T-helper 1 cell (primary cell): ENCODE data around the gene BCR.
"Not testable (repeated sequence)": the region's sequence is repeated elsewhere in the genome, so short reads cannot be mapped to it uniquely, and the experiment has no call there.

Experiments used
- DNase-seq, 5 donors: peaks; one replicate each; pipeline ENCODE4 v3.0.0-alpha.2; 2012 to 2020

Gene BCR

DNA sequence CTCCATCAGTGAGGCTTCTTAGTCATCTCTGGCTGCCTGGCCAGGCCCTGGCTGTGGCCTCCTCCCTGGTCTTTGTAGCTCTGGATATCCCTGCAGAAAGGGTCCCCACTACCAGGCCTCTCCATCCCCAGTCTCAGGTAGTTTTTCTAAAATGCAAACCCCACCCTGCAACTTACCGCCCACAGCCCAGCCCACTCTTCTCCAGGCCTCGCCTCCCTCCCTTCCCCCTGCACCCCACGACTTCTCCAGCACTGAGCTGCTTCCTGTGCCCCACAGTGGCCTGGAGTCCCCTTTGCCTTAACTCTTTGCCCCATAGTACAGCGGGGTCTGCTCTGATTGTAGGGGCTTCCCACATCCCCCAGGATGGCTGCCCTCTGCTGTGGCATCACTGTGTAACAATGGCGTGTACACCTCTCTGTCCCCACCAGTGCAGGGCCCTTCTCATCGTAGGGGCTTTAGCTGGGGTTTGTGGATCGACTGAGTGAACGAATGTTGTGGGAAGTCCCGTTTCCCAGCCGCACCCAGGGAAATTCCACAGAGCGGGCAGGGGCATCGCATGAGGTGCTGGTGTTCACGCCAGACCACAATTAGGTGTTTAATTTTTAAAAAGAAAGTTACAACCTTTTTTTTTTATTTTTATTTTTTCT is 111.6 kb downstream of the BCR start:
- DNase-seq = no peak

DNA sequence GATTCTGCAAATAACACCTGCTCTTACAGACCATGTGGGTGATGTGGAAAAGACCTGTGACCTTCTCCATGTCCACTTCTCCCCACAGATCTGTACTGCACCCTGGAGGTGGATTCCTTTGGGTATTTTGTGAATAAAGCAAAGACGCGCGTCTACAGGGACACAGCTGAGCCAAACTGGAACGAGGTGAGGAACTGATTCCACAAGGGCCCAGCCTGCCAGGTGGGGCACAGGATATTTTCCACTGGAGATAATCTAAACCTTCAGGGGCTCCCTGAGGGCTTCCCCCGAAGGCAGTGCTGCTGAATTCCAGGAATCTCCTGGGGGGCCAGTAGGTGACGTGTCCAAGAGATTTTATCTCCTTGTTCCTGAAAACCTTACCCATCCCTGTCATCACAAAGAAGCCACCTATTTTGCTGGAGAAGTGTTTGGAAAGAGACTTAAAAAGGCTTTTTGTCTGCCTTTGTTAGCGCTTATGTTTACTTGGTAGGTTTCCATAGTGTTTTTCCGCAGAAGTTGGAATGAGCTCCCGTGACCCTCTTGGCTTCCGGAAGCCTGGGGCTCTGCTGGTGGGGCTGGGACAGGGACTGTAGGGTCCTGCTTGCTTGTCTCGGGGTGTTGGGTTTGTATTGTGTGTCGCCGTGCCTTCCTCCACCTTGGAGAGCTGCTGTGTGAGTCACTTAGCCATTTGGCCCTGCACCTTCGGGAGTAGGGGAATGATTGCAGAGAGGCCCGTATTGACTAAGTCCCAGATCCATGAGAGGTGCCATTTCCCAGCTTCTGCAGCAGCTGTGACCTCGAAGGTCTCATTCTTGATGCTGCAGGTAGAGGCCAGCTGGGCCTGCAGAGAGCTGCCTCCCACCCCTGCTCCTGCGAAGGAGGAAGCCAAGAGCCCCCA is 112.4 kb downstream of the BCR start:
- DNase-seq = no peak

DNA sequence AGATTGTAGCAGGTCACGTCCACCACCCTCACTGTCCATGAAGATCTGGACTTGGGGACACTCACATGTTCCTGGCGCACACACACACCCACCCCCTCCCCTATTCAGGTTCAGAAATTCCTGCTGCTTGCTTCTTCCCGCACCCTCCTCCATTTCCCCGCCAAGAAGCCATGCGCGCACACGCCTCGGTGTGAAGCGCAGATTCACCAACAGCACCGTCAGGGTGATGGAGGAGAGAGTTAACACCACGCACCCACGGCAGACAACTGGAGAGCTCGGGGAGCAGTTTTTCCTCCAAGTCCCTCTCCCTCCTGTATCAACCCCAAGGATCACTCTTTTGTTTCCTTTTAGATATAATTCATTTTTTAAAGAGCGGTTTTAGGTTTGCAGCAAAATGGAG is 113.4 kb downstream of the BCR start:
- DNase-seq = no peak

DNA sequence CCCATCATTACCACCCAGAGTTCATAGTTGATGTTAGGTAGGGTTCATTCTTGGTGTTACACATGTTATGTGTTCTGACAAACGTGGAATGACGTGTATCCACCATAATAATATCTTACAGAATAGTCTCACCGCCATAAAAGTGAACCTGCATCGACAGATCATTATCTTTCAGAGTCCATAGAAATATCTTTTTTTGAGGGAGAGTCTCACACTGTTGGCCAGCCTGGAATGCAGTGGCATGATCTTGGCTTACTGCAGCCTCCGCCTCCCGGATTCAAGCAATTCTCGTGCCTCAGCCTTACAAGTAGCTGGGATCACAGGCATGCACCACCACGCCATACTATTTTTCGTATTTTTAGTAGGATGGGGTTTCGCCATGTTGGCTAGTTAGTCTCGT is 113.9 kb downstream of the BCR start:
- DNase-seq = no peak

DNA sequence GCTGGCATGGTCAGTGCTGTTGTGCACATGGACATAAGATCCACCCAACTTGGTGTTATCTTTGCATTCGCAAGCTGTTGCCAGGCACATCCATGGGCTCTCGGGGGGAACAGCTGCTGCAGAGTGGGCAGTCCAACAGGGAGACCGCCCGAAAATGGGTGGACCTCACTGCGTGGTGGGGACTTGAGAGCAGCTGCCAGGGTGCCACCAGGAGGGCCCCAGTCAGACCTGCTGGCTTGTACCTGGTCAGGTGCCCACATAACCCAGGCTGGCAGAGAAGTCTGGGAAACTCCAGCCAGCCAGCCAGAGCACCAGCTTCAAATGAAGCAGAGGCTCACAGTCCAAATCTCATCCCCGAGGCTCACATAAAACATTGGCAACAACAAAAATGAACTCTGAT is 120.2 kb downstream of the BCR start:
- DNase-seq = no peak

DNA sequence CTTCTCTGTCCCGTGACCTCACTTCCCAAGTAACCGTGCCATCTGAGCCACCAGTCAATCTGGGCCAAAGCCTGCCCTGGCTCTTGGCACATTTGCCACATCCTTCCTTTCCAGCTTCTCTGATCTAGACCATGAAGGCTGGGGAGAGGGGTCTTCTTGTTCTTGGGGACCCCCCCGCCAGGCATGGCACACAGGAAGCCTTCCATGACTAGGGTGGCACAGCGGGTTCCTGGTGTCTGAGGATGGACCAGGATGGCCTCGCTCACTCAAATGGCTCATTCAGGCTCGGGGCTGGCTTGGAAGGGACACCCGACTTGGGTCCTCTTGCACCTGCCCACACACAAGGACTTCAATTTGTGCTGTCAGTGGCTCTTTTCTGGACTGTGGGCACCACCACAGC is 121.3 kb downstream of the BCR start:
- no peak for DNase-seq

DNA sequence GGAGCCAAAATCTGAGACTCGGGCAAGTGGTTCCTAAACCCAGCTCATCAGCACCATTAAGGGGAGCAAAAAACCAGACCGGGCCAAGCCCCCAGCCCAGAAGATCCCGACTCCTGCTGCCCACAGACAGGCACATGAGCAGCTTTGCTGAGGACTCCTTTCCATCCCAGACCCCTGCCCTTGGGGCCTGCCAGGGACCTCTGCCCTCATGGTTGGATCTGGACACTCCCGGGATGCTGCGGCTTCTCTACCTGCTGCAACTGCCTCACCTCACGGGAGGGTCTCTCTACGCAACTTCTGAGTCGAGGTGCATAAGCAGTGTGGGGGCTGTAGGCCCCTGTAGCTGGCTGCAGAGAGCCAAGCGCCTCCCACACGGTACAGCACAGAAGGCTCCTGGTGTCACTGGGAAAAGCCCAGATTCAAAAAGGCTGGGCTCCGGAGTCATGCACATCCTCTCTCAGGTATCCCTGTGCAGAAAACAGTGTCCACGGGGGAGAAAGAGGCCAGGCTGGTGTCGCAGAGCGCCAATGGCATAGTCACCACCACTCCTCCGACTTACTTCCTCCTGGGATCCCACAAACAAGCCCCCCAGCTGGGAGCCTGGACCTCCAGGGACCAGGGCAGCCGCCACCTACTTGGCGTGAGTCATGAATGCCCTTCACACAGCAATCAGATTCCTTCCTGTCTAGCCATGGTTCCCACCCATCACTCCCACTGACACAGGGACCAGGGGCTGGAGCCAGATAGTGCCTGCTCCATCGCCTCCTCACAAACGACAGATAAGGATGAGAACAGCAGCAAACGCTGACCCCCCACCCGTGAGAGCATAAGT is 122.1 kb downstream of the BCR start:
- no peak for DNase-seq

DNA sequence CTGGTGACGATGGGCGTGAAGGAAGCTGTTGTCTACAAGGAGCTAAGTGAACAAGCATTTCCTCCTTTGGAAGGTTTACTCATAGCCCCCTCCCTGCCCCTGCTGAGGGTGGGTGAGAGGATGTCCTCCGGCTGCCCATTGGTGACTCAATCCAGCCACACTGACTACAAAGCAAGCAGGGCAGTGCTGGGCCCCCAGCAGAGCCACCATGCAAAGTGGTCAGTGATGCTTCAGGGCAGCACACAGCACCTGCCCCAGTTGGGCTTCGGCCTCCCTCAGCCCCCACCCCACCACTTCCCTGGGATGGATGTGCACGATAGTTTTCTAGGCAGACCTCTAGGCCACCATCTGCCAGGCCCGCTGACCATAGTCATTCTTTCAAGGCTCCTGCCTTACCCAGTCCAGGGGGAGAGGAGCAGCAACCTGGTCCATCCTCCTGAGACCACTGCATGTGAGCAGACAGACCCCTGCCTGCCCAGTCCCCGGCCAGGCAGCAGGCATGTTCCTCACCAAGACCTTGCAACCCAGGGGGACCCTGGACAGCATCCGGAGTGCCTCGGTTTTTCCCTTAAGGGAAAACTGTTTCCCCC is 125.1 kb downstream of the BCR start:
- no peak for DNase-seq

DNA sequence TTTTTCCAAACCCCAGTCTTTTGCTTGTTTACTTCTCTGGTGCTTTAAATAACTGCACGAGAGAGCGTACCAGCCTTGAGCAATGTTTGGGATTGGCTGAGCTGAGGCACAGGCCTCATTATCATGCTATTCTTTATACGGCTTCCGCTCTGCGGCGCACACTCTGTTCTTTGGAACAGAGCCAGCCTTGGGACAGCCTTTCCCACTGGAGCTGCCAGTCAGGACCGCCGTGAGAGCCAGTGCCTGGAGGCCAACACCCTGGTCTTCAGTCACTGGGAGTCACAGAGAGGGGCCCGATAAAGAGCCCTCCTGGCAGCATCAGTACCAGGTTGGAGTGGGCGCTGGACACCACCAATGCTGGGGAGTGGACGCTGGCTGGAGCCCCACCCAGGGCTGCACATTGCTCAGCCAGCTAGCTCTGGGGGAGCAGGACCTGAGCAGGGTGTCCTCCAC is 125.6 kb downstream of the BCR start:
- no peak for DNase-seq

DNA sequence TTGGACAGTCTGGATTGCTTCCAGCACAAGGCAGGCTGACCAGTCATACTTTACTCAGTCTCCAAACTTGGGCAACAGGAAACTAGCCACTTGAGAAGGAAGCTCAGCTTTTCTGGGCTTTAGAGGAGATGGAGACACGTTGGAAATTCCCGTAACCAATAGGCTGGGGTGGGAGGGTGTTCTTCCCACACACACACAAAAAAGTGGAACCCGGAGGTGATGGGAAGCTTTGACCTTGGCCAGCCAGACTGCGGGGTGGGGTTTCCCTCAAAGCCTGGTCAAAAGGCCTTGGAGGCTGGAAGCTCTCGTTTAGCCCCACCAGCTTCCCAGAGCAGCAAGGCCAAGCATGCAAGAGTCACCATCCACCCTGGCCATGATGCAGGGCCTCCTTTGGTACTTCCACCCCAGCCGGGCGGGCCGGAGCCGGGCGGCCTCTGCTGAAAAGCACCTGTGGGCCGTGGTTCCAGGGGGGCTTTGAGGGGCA is 126.2 kb downstream of the BCR start:
- DNase-seq = no peak

DNA sequence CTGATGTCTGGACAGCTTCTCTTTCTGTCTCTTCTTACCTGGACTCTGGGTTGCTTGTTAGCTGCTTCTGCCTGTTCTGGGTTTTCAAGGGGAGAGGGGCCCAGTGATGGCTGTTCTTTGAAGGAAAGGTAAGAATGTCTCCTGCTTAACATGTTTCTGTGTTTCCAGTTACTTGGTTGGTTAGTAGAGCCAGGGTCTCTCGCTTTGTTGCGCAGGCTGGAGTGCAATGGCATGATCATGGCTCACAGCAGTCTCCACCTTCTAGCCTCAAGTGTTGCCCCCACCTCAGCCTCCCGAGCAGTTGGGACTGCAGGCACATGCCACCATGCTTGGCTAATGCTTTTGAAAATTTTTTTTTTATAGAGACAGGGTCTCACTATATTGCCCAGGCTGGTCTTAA is 126.6 kb downstream of the BCR start:
- DNase-seq = no peak

DNA sequence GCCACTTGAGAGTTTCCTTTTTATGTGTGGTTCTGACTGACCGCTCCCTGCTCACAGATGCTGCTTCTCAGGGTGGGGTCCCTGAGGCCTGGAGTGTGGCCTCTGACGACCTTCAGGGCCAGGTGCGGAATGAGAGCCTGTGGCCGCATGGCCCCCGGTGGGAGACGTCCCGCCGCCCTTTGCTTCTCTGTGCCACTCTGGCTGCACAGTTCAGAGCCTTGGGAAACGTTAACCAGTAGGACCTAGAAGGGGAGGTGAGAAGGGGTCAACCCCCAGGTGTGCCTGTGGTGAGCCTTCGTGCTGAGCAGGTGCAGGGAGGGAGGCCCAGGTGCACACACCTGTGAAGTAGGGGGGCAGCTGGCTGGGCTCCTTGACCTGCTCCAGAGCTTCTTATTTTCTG is 127.2 kb downstream of the BCR start:
- DNase-seq = not testable (repeated sequence)

DNA sequence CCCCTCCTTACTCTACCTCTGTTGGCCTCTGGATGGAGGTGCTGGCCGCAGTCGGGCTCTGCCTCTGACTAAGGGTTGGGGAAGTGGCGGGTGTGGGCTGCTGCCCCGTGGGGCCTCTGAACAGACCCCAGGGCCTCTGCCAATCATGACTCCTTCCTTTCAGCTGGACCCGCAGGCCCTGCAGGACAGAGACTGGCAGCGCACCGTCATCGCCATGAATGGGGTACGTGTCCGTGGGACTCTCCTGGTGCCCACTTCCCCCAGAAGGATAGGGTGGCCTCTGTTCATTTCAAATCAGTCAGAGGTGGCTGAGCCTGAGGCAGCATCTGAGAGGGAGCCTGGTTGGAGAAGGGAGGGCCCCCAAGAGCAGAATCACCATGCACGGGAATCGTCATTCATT is 129.0 kb downstream of the BCR start:
- DNase-seq = not testable (repeated sequence)

DNA sequence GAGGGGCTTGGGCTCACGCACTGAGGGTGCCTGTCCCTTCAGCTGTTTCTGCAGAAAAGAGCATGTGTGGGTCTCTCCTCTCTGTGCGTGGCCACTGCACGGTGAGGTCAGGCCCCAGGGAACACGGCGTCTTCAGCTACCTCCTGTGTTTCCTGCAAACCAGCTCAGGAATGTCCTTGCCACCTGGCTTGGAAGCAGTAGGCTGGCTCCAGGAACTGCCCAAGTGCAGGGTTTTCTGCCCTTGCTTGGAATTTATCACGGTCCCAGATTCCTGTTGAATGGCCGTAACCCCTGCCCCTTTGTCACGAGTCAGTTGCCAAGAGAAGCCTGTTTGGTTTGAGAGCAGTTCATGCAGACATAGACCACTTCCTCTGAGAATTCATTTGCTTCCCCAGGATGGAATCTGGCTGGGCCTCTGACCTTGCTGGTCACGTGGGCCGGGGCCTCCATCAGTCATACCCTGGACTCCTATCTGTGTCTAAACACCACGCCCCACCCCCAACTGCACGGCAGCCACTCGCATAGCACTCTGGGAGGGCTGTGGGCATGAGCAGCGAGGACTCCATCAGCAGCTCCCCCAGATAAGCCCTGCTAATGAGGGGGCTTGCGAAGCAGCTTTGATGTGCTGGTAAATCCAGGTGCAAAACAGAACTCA is 130.3 kb downstream of the BCR start:
- not testable (repeated sequence) for DNase-seq

DNA sequence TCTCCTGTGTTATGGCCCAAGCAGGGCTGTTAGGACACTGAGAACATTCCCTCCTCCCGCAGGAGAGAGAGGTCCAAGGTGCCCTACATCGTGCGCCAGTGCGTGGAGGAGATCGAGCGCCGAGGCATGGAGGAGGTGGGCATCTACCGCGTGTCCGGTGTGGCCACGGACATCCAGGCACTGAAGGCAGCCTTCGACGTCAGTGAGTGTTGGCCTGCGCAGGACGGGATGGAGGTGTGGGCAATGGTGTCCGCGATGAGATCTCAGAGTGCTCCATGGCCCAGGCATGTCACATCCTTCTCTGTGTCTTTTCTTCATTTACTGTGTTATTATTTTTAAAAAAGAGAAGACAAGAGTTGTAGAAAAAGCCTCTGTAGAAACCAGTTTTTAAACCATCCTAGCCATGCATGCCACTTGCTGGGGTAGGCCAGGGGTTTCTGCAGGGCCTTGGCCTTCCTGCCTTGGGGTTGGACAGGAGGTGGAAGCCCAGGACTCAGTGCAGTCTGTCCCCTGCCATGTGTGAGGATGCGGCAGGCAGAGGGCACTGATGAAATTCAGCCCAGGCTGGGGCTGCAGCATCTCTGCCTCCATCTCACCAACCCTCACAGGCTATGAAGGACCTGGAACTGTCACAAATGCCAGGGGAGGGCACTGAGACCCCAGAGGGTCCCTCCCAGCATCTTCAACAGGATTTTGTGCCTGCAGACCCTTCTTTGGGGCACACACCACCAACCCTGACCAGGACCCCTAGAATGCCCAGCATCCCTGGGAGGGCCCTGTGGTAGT is 131.5 kb downstream of the BCR start:
- DNase-seq = not testable (repeated sequence)

DNA sequence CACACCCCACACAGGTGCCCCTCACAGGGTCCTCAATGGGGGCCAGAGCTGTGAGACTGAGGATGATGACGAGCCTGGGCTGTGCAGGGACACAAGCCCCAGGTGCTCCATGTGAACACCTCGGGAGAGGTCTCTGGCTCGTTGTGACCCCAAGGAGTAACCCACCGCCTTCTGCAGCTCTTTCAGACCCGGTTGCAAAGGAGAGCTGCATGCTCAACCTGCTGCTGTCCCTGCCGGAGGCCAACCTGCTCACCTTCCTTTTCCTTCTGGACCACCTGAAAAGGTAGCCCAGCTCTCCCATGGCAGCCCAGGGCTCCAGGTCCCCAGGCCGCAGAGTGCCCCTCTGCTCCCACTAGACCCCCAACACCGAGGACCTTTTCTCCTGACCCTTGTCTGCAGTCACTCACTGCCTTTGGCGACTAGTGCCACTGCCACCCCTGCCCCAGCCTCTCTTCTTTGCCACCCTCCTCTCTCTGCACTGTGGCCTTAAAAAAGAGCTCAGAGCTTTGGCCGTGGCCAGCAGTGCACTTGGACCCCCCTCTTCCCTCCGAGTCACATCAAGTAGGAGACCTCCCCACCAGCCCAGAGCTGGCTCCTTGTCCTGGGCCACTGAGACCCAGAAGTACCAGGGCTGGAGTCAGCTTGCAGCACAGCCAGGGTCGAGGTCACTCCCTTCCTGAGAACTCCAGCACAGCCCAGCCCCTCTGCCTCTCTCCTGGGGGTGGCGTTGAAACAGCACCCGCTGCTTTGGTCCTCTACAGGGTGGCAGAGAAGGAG is 133.7 kb downstream of the BCR start:
- no peak for DNase-seq

DNA sequence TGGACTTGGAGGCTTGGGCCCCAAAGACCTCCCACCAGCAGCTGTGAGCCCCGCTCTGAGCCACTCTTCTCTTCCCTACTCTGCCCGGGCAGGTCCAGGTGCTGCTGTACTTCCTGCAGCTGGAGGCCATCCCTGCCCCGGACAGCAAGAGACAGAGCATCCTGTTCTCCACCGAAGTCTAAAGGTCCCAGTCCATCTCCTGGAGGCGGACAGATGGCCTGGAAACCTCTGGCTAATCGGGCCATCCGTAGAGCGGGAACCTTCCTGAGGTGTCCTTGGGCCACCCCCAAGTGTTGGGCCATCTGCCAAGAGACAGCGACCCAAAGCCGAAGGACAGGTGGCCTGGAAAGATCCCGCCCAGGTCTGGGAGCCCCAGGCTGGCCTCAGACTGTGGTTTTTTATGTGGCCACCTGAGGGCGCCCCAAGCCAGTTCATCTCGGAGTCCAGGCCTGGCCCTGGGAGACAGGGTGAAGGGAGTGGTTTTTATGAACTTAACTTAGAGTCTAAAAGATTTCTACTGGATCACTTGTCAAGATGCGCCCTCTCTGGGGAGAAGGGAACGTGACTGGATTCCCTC is 135.1 kb downstream of the BCR start:
- DNase-seq = peak in 4 of 5 donors; percentile 15 to 45 (median 32)

DNA sequence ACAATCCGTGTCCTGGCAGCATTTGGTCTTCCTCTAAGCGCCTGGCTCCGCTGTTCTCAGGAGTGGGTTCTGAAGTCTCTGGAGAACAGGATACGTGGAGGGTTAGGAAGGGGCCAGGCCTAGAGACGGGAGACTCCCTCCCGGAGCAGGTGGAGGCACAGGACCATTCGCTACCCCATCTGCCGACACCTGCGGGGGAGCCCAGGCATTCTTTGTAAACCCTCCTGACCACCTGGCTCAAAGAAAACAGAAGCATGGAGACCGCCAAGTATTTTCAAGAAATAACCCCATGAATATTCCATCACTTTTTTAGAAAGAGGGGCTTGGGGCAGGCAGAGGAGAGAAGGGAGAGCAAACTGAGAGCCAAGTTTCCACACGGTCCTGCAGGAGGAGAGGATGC is 136.3 kb downstream of the BCR start:
- not testable (repeated sequence) for DNase-seq

DNA sequence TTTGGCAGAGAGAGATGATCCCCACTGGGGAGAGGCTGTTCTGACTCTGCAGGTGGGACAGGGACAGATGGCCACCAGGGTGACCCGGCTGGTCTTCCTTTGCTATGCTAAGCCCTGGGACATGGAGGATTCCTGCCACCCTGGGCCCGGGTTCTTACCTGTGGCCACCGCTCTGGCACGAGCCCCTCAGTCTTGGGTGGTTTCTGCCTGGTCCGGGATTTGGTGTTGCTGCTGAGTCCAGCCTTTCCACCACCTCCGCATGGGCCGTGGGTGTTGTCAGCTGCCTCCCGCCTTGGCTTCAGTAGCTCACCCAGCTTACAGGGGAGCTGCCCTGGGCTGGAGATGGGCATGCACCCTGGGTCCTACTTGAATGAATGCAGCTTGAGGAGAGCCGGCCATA is 138.0 kb downstream of the BCR start:
- DNase-seq = not testable (repeated sequence)

DNA sequence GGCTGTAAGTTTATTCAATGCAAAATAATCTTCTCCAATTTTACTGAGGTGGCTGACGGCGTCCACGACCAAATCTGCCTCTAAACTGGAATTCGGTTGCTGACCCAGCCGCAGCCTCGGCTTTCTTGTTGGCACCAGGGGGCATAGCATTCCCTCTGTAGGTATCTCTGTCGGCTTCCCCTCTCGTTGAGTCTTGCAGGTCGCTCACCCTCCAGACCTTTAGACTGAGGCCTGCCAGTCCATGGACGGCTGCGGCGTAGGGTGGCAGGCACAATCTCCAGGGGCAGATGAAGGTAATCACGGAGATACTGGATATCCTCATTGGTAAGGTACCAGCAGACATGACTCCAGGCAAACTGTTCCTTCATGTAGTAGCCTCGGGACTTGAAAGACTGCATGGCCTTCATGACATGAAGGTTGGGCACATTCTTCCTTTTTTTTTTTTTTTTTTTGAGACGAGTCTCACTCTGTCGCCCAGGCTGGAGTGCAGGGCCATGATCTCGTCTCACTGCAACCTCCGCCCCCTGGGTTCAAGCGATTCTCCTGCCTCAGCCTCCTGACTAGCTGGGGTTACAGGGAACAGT is 142.3 kb downstream of the BCR start:
- not testable (repeated sequence) for DNase-seq
